Right atrium auricular region (tissue), 2 donors: ENCODE data around the gene RABEP1. TPM values are rescaled to one million over a fixed set of nuclear protein-coding genes. Genes with fewer than 3 reads are reported as not detected.

ENCODE experiments used
- DNase-seq: peaks from one replicate; pipeline ENCODE4 v3.0.0-alpha.2; 2019; ENCODE audit warnings: low spot score
- H3K27ac ChIP-seq, 2 donors: fragments of 200-600 bp; sonication (generic); 1 replicate in 1 of 2; 2 replicates in 1 of 2; pipeline ENCODE4 v1.5.1; 2016 to 2019
- H3K27me3 ChIP-seq, 2 donors: fragments of 200-600 bp; sonication (generic); one replicate each; pipeline versions ENCODE4 v1.5.1 to v1.6.0; 2017 to 2019
- H3K36me3 ChIP-seq: fragments of 200-600 bp; sonication (generic); one replicate; pipeline ENCODE4 v1.5.1; 2016
- H3K4me1 ChIP-seq, 2 donors: fragments of 200-600 bp; sonication (generic); one replicate each; pipeline versions ENCODE4 v1.5.1 to v1.6.0; 2017 to 2019
- H3K4me3 ChIP-seq, 2 donors: fragments of 200-600 bp; sonication (generic); 1 replicate in 1 of 2; 2 replicates in 1 of 2; pipeline ENCODE4 v1.5.1; 2017 to 2019; ENCODE audit warnings: mild to moderate bottlenecking in 1 of 2, moderate library complexity in 1 of 2
- H3K9me3 ChIP-seq, 2 donors: fragments of 200-600 bp; sonication (generic); one replicate each; pipeline ENCODE4 v1.5.1; 2019
- CTCF ChIP-seq, 2 donors: fragments of 200-600 bp; sonication (generic); IDR thresholded peaks; one replicate each; pipeline ENCODE4 v1.5.1; 2019; ENCODE audit warnings: antibody characterized with exemption in 2 of 2
- total RNA-seq, 2 donors: library from RNA; depleted of rRNA; stranded (reverse); fragments of >200 nt; gene quantifications; one replicate each; pipeline ENCODE4 v1.1.0, GENCODE V29; 2016

RABEP1 gene
- total RNA-seq, 2 donors from 2014 or later = 29.6 to 34.1 TPM

GRCh38 chr17:5396612-5397011, 114.5 kb downstream of the RABEP1 start:
- DNase-seq = no peak
- Histone ChIP-seq H3K9me3 (no peaks in the 10 kb centered on the region), H3K27me3 (no peaks in the 10 kb centered on the region), H3K36me3 (peaks cover 74% of the 10 kb centered on the region), H3K4me1 (no peaks in the 10 kb centered on the region), H3K27ac (no peak overlapping the region), H3K4me3 (no peak overlapping the region)
- TF ChIP-seq CTCF (IDR thresholded peaks at IDR 0.05) = no peak

- no peaks in the 10 kb centered on the region for H3K27me3 ChIP-seq
- H3K36me3 ChIP-seq = peaks cover 75% of the 10 kb centered on the region
- no peak overlapping the region for H3K4me3 ChIP-seq
- DNase-seq = no peak
- H3K27ac ChIP-seq = no peak overlapping the region
- no peaks in the 10 kb centered on the region for H3K4me1 ChIP-seq
- no peak for TF ChIP-seq CTCF (IDR thresholded peaks at IDR 0.05)
- no peaks in the 10 kb centered on the region for H3K9me3 ChIP-seq
Measured at GRCh38 chr17:5399767-5400166, 117.7 kb downstream of the RABEP1 start.

- Histone ChIP-seq H3K4me3 (no peak overlapping the region), H3K4me1 (no peaks in the 10 kb centered on the region), H3K27ac (no peak overlapping the region), H3K27me3 (no peaks in the 10 kb centered on the region), H3K9me3 (no peaks in the 10 kb centered on the region), H3K36me3 (peaks cover 79% of the 10 kb centered on the region)
- no peak for DNase-seq
- TF ChIP-seq CTCF (IDR thresholded peaks at IDR 0.05) = no peak
Measured at GRCh38 chr17:5405400-5405799, 123.3 kb downstream of the RABEP1 start.

GRCh38 chr17:5408186-5408585, 126.1 kb downstream of the RABEP1 start:
- Histone ChIP-seq H3K4me3 (no peak overlapping the region), H3K27me3 (no peaks in the 10 kb centered on the region), H3K27ac (no peak overlapping the region), H3K36me3 (peaks cover 89% of the 10 kb centered on the region), H3K9me3 (no peaks in the 10 kb centered on the region), H3K4me1 (no peaks in the 10 kb centered on the region)
- DNase-seq = no peak
- no peak for TF ChIP-seq CTCF (IDR thresholded peaks at IDR 0.05)

GRCh38 chr17:5410594-5411272, 128.6 kb downstream of the RABEP1 start:
- Histone ChIP-seq H3K27me3 (no peaks in the 10 kb centered on the region), H3K4me3 (no peak overlapping the region), H3K9me3 (no peaks in the 10 kb centered on the region), H3K4me1 (no peaks in the 10 kb centered on the region), H3K36me3 (peaks cover 81% of the 10 kb centered on the region), H3K27ac (no peak overlapping the region)
- no peak for DNase-seq
- no peak for TF ChIP-seq CTCF (IDR thresholded peaks at IDR 0.05)

GRCh38 chr17:5413682-5414081, 131.6 kb downstream of the RABEP1 start:
- Histone ChIP-seq H3K4me1 (peaks cover 0 to 21% of the 10 kb centered on the region in 2 donors), H3K4me3 (no peak overlapping the region), H3K9me3 (no peaks in the 10 kb centered on the region), H3K36me3 (peaks cover 52% of the 10 kb centered on the region), H3K27me3 (no peaks in the 10 kb centered on the region), H3K27ac (no peak overlapping the region)
- TF ChIP-seq CTCF (IDR thresholded peaks at IDR 0.05) = no peak
- no peak for DNase-seq
